HFFc6 (cell line): ENCODE data around the gene CRB2. TPM values are rescaled to one million over a fixed set of nuclear protein-coding genes. Genes with fewer than 3 reads are reported as not detected.

Experiments
- DNase-seq: peaks from one replicate; pipeline ENCODE4 v3.0.0-alpha.2; 2018
- H3K27ac Mint-ChIP-seq: 2 replicates; pipeline ENCODE4 v1.8.0; 2020; ENCODE audit warnings: mild to moderate bottlenecking, mixed read lengths
- H3K27me3 Mint-ChIP-seq: 2 replicates; pipeline ENCODE4 v1.8.0; 2021; ENCODE audit warnings: mild to moderate bottlenecking, moderate library complexity, mixed read lengths; ENCODE audit not compliant: insufficient read depth
- H3K36me3 Mint-ChIP-seq: 2 replicates; pipeline ENCODE4 v1.8.0; 2021; ENCODE audit warnings: low read depth, mixed read lengths
- H3K4me1 Mint-ChIP-seq: 2 replicates; pipeline ENCODE4 v1.8.0; 2020; ENCODE audit warnings: low read depth, mixed read lengths
- H3K4me3 Mint-ChIP-seq: 2 replicates; pipeline ENCODE4 v1.8.0; 2020; ENCODE audit warnings: mild to moderate bottlenecking, moderate library complexity, mixed read lengths
- H3K9me3 Mint-ChIP-seq: 2 replicates; pipeline ENCODE4 v1.8.0; 2020; ENCODE audit warnings: mild to moderate bottlenecking, mixed read lengths
- total RNA-seq, 6 experiments: library from RNA; stranded (reverse); fragmentation: NEBNext Ultra II Directional; extraction: Animal tissue kit (Norgen Biotek cat#: 25700); gene quantifications; 2 replicates in 1 of 6; 3 replicates in 5 of 6; pipeline ENCODE4 v1.2.3, GENCODE V29; 2021
- TF ChIP-seq, protein P1 (sequence below): fragments of 200-600 bp; sonication (generic); IDR thresholded peaks from 2 replicates; pipeline ENCODE4 v1.5.0; 2021; ENCODE audit warnings: antibody characterized with exemption, mild to moderate bottlenecking

The CRB2 gene
- total RNA-seq, 6 experiments from 2014 or later: not detected

GRCh38 chr9:123369296-123369695 is 13.3 kb downstream of the CRB2 start:
- Mint-ChIP-seq H3K9me3 (no peaks in the 10 kb centered on the region), H3K27me3 (peaks cover 22% of the 10 kb centered on the region), H3K36me3 (no peaks in the 10 kb centered on the region), H3K4me3 (no peak overlapping the region), H3K27ac (no peak overlapping the region), H3K4me1 (peaks cover 1% of the 10 kb centered on the region)
- DNase-seq: no peak
- TF ChIP-seq, protein P1, sequence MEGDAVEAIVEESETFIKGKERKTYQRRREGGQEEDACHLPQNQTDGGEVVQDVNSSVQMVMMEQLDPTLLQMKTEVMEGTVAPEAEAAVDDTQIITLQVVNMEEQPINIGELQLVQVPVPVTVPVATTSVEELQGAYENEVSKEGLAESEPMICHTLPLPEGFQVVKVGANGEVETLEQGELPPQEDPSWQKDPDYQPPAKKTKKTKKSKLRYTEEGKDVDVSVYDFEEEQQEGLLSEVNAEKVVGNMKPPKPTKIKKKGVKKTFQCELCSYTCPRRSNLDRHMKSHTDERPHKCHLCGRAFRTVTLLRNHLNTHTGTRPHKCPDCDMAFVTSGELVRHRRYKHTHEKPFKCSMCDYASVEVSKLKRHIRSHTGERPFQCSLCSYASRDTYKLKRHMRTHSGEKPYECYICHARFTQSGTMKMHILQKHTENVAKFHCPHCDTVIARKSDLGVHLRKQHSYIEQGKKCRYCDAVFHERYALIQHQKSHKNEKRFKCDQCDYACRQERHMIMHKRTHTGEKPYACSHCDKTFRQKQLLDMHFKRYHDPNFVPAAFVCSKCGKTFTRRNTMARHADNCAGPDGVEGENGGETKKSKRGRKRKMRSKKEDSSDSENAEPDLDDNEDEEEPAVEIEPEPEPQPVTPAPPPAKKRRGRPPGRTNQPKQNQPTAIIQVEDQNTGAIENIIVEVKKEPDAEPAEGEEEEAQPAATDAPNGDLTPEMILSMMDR: no peak

DNA sequence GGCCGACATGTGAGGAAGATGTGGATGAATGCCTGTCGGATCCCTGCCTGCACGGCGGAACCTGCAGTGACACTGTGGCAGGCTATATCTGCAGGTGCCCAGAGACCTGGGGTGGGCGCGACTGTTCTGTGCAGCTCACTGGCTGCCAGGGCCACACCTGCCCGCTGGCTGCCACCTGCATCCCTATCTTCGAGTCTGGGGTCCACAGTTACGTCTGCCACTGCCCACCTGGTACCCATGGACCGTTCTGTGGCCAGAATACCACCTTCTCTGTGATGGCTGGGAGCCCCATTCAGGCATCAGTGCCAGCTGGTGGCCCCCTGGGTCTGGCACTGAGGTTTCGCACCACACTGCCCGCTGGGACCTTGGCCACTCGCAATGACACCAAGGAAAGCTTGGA is 14.1 kb downstream of the CRB2 start:
- Mint-ChIP-seq H3K4me3 (no peak overlapping the region), H3K4me1 (no peaks in the 10 kb centered on the region; the same call in 1 of the 2 replicates)
- TF ChIP-seq, protein P1: no peak

DNA sequence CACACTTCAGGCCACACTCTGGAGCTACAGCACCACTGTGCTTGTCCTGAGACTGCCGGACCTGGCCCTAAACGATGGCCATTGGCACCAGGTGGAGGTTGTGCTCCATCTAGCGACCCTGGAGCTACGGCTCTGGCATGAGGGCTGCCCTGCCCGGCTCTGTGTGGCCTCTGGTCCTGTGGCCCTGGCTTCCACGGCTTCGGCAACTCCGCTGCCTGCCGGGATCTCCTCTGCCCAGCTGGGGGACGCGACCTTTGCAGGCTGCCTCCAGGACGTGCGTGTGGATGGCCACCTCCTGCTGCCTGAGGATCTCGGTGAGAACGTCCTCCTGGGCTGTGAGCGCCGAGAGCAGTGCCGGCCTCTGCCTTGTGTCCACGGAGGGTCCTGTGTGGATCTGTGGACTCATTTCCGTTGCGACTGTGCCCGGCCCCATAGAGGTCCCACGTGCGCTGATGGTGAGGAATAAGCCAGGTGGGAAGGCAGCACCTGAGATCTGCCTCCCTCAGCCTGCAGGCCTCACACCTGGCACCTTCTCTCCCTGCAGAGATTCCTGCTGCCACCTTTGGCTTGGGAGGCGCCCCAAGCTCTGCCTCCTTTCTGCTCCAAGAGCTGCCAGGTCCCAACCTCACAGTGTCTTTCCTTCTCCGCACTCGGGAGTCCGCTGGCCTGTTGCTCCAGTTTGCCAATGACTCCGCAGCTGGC is 14.7 kb downstream of the CRB2 start:
- peaks cover 26% of the 10 kb centered on the region for H3K27me3 Mint-ChIP-seq
- no peak for DNase-seq

More for the DNA sequence above, 14.1 kb downstream of the CRB2 start:
- Mint-ChIP-seq H3K27ac (no peak overlapping the region), H3K36me3 (no peaks in the 10 kb centered on the region), H3K9me3 (no peaks in the 10 kb centered on the region), H3K27me3 (peaks cover 26% of the 10 kb centered on the region)
- DNase-seq: no peak

DNA sequence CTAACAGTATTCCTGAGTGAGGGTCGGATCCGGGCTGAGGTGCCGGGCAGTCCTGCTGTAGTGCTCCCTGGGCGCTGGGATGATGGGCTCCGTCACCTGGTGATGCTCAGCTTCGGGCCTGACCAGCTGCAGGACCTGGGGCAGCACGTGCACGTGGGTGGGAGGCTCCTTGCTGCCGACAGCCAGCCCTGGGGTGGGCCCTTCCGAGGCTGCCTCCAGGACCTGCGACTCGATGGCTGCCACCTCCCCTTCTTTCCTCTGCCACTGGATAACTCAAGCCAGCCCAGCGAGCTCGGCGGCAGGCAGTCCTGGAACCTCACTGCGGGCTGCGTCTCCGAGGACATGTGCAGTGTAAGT is 15.2 kb downstream of the CRB2 start:
- TF ChIP-seq, protein P1: no peak
- no peaks in the 10 kb centered on the region for H3K36me3 Mint-ChIP-seq
- no peak for DNase-seq
- H3K4me1 Mint-ChIP-seq: no peaks in the 10 kb centered on the region; the same call in 1 of the 2 replicates
- no peak overlapping the region for H3K4me3 Mint-ChIP-seq
- H3K27ac Mint-ChIP-seq: no peak overlapping the region
- peaks cover 26% of the 10 kb centered on the region for H3K27me3 Mint-ChIP-seq
- no peaks in the 10 kb centered on the region for H3K9me3 Mint-ChIP-seq

More for the DNA sequence above, 14.7 kb downstream of the CRB2 start:
- Mint-ChIP-seq H3K36me3 (no peaks in the 10 kb centered on the region), H3K4me1 (no peaks in the 10 kb centered on the region; the same call in 1 of the 2 replicates), H3K27ac (no peak overlapping the region), H3K9me3 (no peaks in the 10 kb centered on the region), H3K4me3 (no peak overlapping the region)
- TF ChIP-seq, protein P1: no peak

GRCh38 chr9:123371805-123372590 is 16.0 kb downstream of the CRB2 start:
- no peak overlapping the region for H3K27ac Mint-ChIP-seq
- H3K36me3 Mint-ChIP-seq: no peaks in the 10 kb centered on the region

More at GRCh38 chr9:123371805-123372590, 16.0 kb downstream of the CRB2 start:
- no peak for DNase-seq
- no peaks in the 10 kb centered on the region for H3K9me3 Mint-ChIP-seq
- peaks cover 28% of the 10 kb centered on the region for H3K27me3 Mint-ChIP-seq
- no peaks in the 10 kb centered on the region; the same call in 1 of the 2 replicates for H3K4me1 Mint-ChIP-seq
- H3K4me3 Mint-ChIP-seq: no peak overlapping the region
- TF ChIP-seq, protein P1: no peak
